ENCODE results near the gene CCDC150.
A peak's percentile ranks its signal among the peaks of the same experiment; 100 is the strongest.
"Not testable (repeated sequence)": the region's sequence is repeated elsewhere in the genome, so short reads cannot be mapped to it uniquely, and the experiment has no call there.

The CCDC150 gene

GRCh38 chr2:196718419-196719109 lies 79.0 kb downstream of the CCDC150 start:
- DNase-seq = no peak

DNA sequence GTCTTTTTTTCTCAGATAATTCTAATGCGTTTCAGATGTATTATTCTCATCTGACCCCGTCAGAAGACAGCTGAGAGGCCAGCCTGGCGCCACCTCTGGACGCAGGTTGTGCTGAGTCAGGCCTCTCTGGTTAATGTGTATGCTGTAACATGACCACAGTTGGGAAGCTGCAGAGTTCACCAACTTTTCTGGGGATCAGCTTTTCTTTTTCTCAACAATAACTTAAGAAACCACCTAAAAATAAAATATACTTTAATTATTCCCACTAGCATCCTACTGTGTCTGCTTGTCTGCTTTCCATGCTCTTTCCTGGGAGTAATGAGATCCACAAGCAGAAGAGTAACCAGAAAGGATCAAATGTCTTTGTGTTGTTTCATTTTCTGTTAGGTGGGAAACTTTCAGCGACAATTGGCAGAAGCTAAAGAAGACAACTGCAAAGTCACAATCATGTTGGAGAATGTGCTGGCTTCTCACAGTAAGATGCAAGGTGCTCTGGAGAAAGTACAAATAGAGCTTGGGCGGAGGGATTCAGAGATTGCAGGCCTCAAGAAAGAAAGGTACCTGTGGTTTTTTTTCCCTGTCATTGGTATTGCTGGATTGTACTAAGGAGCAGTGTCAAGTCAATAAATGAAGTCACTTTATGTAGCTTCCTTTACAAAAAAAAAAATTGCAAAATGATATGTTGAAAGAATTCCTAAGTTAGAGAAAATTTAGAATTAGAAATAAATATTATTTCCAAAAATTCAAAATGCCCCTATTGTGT lies 79.8 kb downstream of the CCDC150 start:
- DNase-seq = peak in 2 of 3 donors; percentile 5 to 12

- no peak for DNase-seq
These were observed 84.1 kb downstream of the CCDC150 start for GRCh38 chr2:196723571-196723970.

GRCh38 chr2:196725218-196725617 lies 85.7 kb downstream of the CCDC150 start:
- no peak for DNase-seq

DNA sequence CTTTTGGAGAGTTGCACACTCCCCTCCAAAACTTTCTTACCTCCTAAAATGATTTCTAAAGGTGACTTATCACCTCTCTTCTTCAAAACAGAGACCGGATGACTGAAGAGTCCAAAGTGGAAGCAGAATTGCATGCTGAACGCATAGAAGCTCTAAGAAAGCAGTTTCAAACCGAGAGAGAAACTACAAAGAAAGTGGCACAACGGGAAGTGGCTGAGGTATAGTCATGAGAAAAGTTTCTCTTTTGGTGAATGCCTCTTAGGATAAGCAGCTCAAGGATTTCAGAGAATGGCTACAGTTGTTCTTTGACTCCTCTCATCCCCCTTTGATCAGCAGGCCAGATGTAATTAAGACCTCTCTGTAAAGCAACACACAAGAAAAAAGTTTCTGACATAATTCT lies 86.4 kb downstream of the CCDC150 start:
- no peak for DNase-seq

DNA sequence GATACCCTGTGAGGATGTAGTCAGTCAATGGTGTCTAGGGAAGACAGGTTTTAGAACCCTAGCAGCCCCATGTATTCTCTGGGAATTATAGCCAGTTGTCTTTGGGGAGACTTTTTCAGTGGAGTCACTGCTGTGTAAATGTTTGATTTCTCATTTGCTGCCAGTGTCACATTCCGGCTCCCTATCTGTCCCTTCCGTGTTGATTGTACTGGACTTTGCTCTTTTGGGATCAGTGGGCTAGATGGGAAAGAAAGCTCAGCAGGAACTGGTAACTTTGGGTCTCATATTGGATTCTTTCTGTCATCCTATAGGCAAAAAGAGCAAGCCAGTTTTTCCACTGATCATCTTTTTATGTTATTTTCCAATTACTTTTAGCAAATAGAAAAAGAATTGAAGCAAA lies 89.9 kb downstream of the CCDC150 start:
- no peak for DNase-seq

- not testable (repeated sequence) for DNase-seq
These were observed 97.1 kb downstream of the CCDC150 start for GRCh38 chr2:196736646-196737045.

DNA sequence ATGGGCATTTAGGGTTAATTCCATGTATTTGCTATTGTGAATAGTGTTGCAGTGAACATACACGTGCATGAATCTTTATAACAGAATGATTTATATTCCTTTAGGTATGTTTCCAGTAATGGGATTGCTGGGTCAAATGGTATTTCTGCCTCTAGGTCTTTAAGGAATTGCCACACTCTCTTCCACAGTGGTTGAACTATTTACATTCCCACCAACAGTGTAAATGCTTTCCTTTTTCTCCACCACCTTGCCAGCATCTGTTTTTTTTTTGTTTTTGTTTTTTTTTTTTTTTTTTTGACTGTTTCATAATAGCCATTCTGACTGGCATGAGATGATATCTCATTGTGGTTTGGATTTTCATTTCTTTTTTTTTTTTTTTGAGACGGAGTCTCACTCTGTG lies 97.5 kb downstream of the CCDC150 start:
- DNase-seq = no peak

DNA sequence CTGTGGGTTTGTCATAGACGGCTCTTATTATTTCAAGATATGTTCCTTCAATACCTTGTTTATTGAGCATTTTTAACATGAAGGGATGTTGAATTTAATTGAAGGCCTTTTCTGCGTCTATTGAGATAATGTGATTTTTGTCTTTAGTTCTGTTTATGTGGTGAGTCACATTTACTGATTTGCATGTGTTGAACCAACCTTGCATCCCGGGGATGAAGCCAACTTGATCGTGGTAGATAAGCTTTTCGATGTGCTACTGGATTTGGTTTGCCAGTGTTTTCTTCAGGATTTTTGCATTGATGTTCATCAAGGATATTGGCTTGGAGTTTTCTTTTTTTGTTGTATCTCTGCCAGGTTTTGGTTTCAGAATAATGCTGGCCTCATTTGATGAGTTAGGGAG lies 99.5 kb downstream of the CCDC150 start:
- DNase-seq = no peak

DNA sequence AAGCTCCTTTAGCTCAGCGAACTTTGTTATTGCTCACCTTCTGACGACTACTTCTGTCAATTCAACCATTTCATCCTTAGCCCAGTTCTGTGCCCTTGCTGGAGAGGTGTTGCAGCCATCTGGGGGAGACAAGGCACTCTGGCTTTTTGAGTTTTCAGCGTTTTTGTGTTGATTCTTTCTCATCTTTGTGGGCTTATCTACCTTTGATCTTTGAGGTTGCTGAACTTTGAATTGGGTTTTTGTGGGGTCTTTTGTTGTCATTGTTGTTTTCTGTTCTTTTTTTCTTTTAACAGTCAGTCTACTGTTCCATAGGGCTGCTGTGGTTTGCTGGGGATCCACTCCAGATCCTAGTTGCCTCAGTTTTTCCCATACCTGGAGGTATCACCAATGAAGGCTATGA lies 102.7 kb downstream of the CCDC150 start:
- no peak for DNase-seq

GRCh38 chr2:196742685-196743084 lies 103.2 kb downstream of the CCDC150 start:
- no peak for DNase-seq

DNA sequence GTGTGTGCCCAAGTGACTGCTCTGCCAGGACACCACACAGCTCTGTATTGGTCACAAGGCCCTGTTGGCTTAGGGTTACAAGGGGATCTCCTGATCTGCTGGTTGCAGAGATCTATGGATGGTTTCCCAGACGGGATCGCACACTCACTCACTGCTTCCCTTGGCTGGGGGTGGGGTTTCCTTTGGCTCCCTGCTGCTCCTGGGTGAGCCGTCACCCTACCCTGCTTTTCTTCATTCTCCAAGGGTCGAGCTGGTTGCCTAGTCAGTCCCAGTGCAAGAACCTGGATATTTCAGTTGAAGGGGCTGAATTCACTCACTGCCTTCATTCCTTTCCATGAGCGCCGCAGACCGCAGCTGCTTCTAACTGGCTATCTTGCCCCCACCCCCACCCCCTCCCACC lies 103.7 kb downstream of the CCDC150 start:
- no peak for DNase-seq

DNA sequence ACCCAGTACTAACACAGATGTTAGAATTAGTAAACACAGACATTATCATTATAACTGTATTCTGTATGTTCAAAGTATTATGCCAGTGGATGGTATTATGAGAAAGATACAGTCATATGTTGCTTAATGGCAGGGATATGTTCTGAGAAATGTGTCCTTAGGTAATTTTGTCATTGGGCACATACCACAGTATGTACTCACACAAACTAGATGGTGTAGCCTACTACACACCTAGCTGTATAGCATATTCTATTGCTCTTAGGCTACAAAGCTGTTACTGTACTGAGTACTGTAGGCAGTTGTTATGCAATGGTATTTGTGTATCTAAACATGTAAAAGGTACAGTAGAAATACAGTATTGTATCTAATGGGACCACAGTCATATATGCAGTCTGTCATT lies 106.2 kb downstream of the CCDC150 start:
- no peak for DNase-seq

GRCh38 chr2:196747400-196747799 lies 107.9 kb downstream of the CCDC150 start:
- DNase-seq = no peak

DNA sequence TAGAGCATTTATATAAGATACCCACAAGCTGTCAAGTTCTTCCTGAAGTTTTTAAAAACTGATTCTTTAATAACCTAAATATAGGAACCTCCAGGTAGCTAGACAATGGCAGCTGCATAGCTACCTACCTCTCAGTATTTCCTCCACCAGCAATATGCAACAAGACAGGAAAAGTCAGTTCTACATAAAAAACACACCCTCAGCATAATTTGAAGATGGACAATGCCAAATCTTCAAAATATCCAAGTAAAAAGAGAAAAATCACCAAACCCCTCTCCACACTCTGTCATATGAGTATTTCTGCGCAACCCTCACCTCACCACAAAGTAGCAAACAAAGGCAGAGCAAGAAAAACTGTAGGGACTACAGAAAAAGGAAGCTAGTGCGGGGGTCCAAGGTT lies 108.6 kb downstream of the CCDC150 start:
- no peak for DNase-seq

DNA sequence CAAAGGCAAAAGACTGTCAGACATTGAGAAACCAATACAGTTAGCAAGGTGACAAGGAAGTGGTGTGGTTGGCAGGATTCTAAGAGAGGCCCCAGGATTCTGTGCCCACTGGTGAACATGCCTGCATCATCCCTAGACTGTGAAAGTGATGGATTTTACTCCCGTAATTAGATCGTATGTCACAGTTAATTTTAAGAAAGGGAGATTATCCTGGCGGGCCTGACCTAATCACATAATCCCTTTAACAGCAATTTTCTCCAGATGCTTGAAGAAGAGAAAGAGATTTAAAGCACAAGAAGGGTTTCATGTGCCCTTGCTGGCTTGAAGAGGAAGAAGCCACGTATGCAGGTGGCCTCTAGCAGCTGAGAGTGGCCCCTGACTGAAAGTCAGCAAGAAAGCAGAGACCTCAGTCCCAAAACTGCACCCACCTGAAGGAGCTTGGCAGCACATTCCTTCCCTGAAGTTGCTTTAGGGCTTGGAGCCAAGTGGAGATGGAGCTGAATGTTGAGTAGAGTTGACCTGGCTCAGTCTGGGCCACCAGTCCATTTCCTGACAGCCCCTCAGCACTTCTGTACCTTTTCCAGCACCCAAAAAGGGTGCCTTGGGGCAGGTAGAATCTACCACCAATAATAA lies 110.9 kb downstream of the CCDC150 start:
- no peak for DNase-seq

- peak; percentile 75 to 83 (median 77) for DNase-seq
These were observed 111.6 kb downstream of the CCDC150 start for GRCh38 chr2:196750977-196751631.

GRCh38 chr2:196758474-196759377 lies 119.2 kb downstream of the CCDC150 start:
- DNase-seq = peak in 2 of 3 donors; percentile 26 to 32

DNA sequence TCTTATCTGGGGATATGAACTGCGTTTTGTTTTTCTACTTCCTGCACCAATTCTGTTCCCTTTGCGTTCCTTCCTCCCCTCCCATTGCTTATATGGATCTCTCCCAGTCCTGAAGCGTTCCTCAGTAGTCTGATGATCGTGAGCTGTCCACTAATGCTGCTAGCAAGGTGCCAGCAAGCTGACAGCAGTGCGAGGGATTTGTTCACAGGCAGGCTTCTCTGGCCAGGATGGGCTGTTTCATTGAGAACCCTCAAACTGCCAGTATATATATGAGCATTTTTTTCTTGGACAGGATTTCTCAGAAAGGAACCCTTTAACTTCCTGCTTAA lies 119.8 kb downstream of the CCDC150 start:
- DNase-seq = no peak

- no peak for DNase-seq
These were observed 127.6 kb downstream of the CCDC150 start for GRCh38 chr2:196767101-196767500.
